MM.1S (cell line): ENCODE data around the gene TTC33.

Source experiments
- EZH2 ChIP-seq: fragments of 300-600 bp; sonication (generic); optimal IDR thresholded peaks from 2 replicates; pipeline ENCODE3; 2017; ENCODE audit warnings: low read depth, mild to moderate bottlenecking, antibody characterized with exemption, low read length, mixed read lengths
- TF ChIP-seq, protein P1 (sequence below): fragments of 300-600 bp; sonication (generic); IDR thresholded peaks from 2 replicates; pipeline ENCODE4 v1.5.1; 2016; ENCODE audit warnings: antibody characterized with exemption, low read length, mixed read lengths

DNA sequence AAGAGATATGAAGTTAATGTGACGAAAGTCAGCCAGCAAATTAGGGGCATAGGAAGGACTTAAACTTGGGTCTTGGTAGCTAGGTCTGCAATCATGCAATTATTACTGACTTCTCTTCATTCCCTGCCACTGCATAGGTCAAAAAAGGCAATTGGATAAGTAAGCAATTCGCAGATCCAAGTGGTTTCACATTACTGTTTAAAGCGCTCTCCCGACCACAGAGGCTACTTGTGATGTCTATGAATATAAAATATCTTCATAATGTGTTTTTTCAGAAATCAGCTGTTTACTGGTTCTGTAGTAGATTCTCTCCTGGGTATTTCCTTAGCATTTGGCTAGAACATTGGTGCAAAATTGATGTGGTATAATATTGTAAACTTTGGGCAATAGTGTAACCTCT is 250.7 kb downstream of the TTC33 start:
- TF ChIP-seq, protein P1, sequence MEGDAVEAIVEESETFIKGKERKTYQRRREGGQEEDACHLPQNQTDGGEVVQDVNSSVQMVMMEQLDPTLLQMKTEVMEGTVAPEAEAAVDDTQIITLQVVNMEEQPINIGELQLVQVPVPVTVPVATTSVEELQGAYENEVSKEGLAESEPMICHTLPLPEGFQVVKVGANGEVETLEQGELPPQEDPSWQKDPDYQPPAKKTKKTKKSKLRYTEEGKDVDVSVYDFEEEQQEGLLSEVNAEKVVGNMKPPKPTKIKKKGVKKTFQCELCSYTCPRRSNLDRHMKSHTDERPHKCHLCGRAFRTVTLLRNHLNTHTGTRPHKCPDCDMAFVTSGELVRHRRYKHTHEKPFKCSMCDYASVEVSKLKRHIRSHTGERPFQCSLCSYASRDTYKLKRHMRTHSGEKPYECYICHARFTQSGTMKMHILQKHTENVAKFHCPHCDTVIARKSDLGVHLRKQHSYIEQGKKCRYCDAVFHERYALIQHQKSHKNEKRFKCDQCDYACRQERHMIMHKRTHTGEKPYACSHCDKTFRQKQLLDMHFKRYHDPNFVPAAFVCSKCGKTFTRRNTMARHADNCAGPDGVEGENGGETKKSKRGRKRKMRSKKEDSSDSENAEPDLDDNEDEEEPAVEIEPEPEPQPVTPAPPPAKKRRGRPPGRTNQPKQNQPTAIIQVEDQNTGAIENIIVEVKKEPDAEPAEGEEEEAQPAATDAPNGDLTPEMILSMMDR = no peak
- TF ChIP-seq EZH2 = no peak
